HepG2 (cell line): ENCODE results near the gene TAGLN2. TPM values are rescaled to one million over a fixed set of nuclear protein-coding genes. Genes with fewer than 3 reads are reported as not detected.

Experiments
- ATAC-seq: fragments of 200-7000 bp; cut with Tn5 transposase; 3 replicates; pipeline ENCODE4 v1.9.1; 2020; ENCODE audit warnings: mild to moderate bottlenecking, moderate library complexity
- BruUV-seq: library from RNA; stranded (reverse); fragments of 400-500 nt; replicated peaks from 2 replicates; lab custom pipeline; 2021; lab: Mats Ljungman, UMichigan
- CTCF ChIA-PET: fragments of 300-600 bp; formaldehyde crosslinking; extraction: SDS; loops from one replicate; lab custom pipeline; 2021; ENCODE audit warnings: low total read pairs, inconsistent platforms, low intra/inter-chr PET ratio; lab: Yijun Ruan, JAX
- POLR2A ChIA-PET: fragments of 350-600 bp; sonication (Branson Sonifier 250); formaldehyde crosslinking; loops from one replicate; lab custom pipeline; 2020; ENCODE audit warnings: antibody characterized with exemption, inconsistent platforms; lab: Yijun Ruan, JAX
- DNase-seq: peaks from one replicate; pipeline ENCODE4 v3.0.0-alpha.2; 2015; ENCODE audit warnings: low spot score
- FAIRE-seq: peaks from 3 replicates; lab custom pipeline; 2011; peaks lifted over from hg19 to GRCh38; lab: Jason Lieb, UNC
- H2AFZ ChIP-seq: one replicate; pipeline ENCODE4 v1.6.1; 2011; ENCODE audit warnings: low read length, inconsistent platforms
- H3K27ac ChIP-seq: fragments of 300-600 bp; 3 replicates; pipeline ENCODE4 v1.8.0; 2011; ENCODE audit warnings: mixed run types, mild to moderate bottlenecking, mixed read lengths, low read length, inconsistent platforms; ENCODE audit not compliant: insufficient read depth; ENCODE audit errors: extremely low read length
- H3K27me3 ChIP-seq, 2 experiments: fragments of 200-600 bp in 1 of 2; 2 replicates in 1 of 2; 3 replicates in 1 of 2; pipeline versions ENCODE4 v1.6.0 to v1.8.0; 2011; ENCODE audit warnings: low read length in 2 of 2, mild to moderate bottlenecking in 2 of 2, moderate library complexity in 2 of 2, inconsistent platforms in 1 of 2; ENCODE audit not compliant: insufficient read depth in 2 of 2, control insufficient read depth in 1 of 2
- H3K36me3 ChIP-seq, 2 experiments: fragments of 200-600 bp in 1 of 2; replicated peaks in 1 of 2; 2 replicates in 1 of 2; 3 replicates in 1 of 2; pipeline versions ENCODE4 v1.5.1 to v1.8.0; 2011; ENCODE audit warnings: low read length in 2 of 2, inconsistent platforms in 1 of 2; ENCODE audit not compliant: insufficient read depth in 2 of 2, control insufficient read depth in 1 of 2
- H3K4me1 ChIP-seq: 2 replicates; pipeline ENCODE4 v1.5.1; 2012; ENCODE audit warnings: low read length, inconsistent platforms; ENCODE audit not compliant: insufficient read depth
- H3K4me2 ChIP-seq: 2 replicates; pipeline ENCODE4 v1.6.0; 2011; ENCODE audit warnings: low read depth, low read length, inconsistent platforms
- H3K4me3 ChIP-seq, 3 experiments: fragments of 200-600 bp in 1 of 3; sonication (generic), shearing (Covaris generic) in 1 of 3; replicated peaks in 1 of 3; 2 replicates each; pipeline ENCODE4 v1.5.1; 2011 to 2016; ENCODE audit warnings: low read length in 3 of 3, inconsistent platforms in 2 of 3, low read depth in 2 of 3, mild to moderate bottlenecking in 2 of 3, control low read depth in 1 of 3, mixed read lengths in 1 of 3; ENCODE audit not compliant: insufficient read depth in 1 of 3
- H3K79me2 ChIP-seq: one replicate; pipeline ENCODE4 v1.6.1; 2011; ENCODE audit warnings: low read length, inconsistent platforms; ENCODE audit not compliant: insufficient read depth
- H3K9ac ChIP-seq: 2 replicates; pipeline ENCODE4 v1.6.0; 2011; ENCODE audit warnings: mild to moderate bottlenecking, low read depth, low read length, inconsistent platforms; ENCODE audit not compliant: insufficient read depth
- H3K9me3 ChIP-seq: 2 replicates; pipeline ENCODE4 v1.5.1; 2012; ENCODE audit warnings: mild to moderate bottlenecking, low read length
- H4K20me1 ChIP-seq: 2 replicates; pipeline ENCODE4 v1.6.0; 2011; ENCODE audit warnings: inconsistent platforms, mild to moderate bottlenecking, low read length, moderate library complexity; ENCODE audit not compliant: insufficient read depth
- HDAC1 ChIP-seq: sonication (generic); formaldehyde crosslinking; IDR thresholded peaks from 2 replicates; pipeline ENCODE4 v1.5.1; 2020; ENCODE audit warnings: mild to moderate bottlenecking, missing genetic modification reagents
- HNRNPK ChIP-seq: fragments of 200-400 bp; formaldehyde crosslinking; IDR thresholded peaks from 2 replicates; pipeline ENCODE4 v1.6.1; 2018; ENCODE audit warnings: low read length, low read depth, moderate library complexity, mild to moderate bottlenecking; ENCODE audit not compliant: poor library complexity, severe bottlenecking
- HNRNPUL1 ChIP-seq: fragments of 200-400 bp; formaldehyde crosslinking; IDR thresholded peaks from 2 replicates; pipeline ENCODE4 v1.6.1; 2017; ENCODE audit warnings: low read depth, mild to moderate bottlenecking, low read length, moderate library complexity
- NCOA2 ChIP-seq: sonication (generic); formaldehyde crosslinking; IDR thresholded peaks from 2 replicates; pipeline ENCODE4 v1.8.0; 2022; ENCODE audit warnings: inconsistent platforms
- NFE2L2 ChIP-seq: fragments of 150-350 bp; IDR thresholded peaks from 2 replicates; pipeline ENCODE4 v1.6.1; 2014; ENCODE audit warnings: low read length
- SMAD1 ChIP-seq: sonication (generic); formaldehyde crosslinking; IDR thresholded peaks from 2 replicates; pipeline ENCODE4 v1.4.0; 2020; ENCODE audit warnings: missing genetic modification reagents, low read depth, mild to moderate bottlenecking, borderline replicate concordance
- SP140L ChIP-seq: sonication (generic); formaldehyde crosslinking; IDR thresholded peaks from 2 replicates; pipeline ENCODE4 v1.4.0; 2020; ENCODE audit warnings: missing genetic modification reagents, borderline replicate concordance
- ZNF564 ChIP-seq: sonication (generic); formaldehyde crosslinking; IDR thresholded peaks from 2 replicates; pipeline ENCODE4 v1.8.1; 2023; ENCODE audit warnings: mild to moderate bottlenecking, missing genetic modification reagents
- ZNF678 ChIP-seq: sonication (generic); formaldehyde crosslinking; IDR thresholded peaks from 2 replicates; pipeline ENCODE4 v1.4.0; 2020; ENCODE audit warnings: mild to moderate bottlenecking, missing genetic modification reagents
- ZSCAN9 ChIP-seq: IDR thresholded peaks from 2 replicates; pipeline ENCODE4 v1.6.1; 2016; ENCODE audit warnings: borderline replicate concordance
- WGBS: methylation state at CpG from one replicate; pipeline ENCODE4 v1.1.6; 2017; ENCODE audit warnings: low lambda C conversion rate; 5-methylcytosine and 5-hydroxymethylcytosine counted together
- in situ Hi-C: cut with HindIII; loops from 2 replicates; pipeline ENCODE4 v1.10.0; 2017; ENCODE audit warnings: low pct_unique_long_range_greater_than_20kb; ENCODE audit not compliant: extremely low pct_ligation_motif_present
- intact Hi-C: fragments of 100-400 bp; cut with micrococcal nuclease; formaldehyde crosslinking; loops from one replicate; pipeline ENCODE4 v1.10.0; 2022; ENCODE audit not compliant: unreplicated experiment
- polyA plus RNA-seq, 8 experiments: library from polyadenylated mRNA; depleted of rRNA in 3 of 8; stranded (reverse) in 7 of 8; unstranded in 1 of 8; fragments of >200 nt; fragmentation: Illumina TruSeq in 4 of 8; extraction: Trizol in 4 of 8; gene quantifications; 2 replicates each; pipeline versions ENCODE4 v1.2.1 to v1.2.3, GENCODE V29; 2011 to 2016; ENCODE audit warnings: low read depth in 4 of 8, missing spikeins in 1 of 8, mixed read lengths in 1 of 8; ENCODE audit not compliant: insufficient read depth in 1 of 8
- total RNA-seq, 5 experiments: library from RNA; depleted of rRNA; stranded (reverse); fragments of >200 nt; fragmentation: Illumina TruSeq; extraction: Trizol; gene quantifications; 2 replicates each; pipeline ENCODE4 v1.2.3, GENCODE V29; 2016; ENCODE audit warnings: low read depth in 1 of 5
- TF ChIP-seq, protein P1 (sequence below): sonication (generic); formaldehyde crosslinking; IDR thresholded peaks from 2 replicates; pipeline ENCODE4 v1.5.0; 2020; ENCODE audit warnings: missing genetic modification reagents, mild to moderate bottlenecking, borderline replicate concordance

Gene TAGLN2
- total and polyA plus RNA-seq, 2 of the 13 experiments (the other 11 are each of a cell fraction or from before 2014, with no cell fraction given) = 6.7 to 17.2 TPM

DNA sequence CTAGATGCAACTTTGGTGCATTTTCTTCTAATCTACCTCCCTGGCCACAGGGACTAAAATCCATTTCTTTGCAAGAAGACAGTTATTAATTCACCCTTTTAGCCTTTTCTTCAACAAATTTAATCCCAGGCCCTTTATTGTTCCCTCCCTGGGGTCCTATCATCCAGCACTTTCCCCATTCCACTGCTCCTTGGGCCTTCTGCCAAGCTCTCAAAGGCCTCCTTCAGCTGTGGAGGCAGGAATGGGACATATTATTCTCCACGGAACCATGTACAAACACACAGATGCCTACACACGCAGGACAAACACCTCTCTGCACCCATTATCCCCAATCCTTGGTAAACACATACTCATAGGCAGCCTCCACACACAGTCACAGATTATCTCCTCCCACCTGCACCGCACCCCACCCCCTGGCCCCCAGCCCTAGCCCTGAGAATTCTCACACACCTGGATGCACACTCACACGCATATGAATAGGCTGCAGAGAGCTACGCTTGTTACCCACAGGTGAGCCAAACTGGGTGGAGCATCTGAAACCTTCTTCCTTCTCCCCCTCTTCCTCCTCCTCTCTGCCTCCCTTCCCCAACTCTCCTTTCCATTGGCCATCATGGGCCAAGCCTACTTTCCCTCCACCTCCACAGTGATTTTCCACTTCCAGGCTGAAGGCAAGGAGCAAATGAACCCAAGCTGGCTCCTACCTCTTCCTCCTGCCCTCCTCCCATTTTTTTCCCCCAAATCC is 11.7 kb downstream of the TAGLN2 start:
- ChIA-PET POLR2A (interaction anchor here (1.8 kb wide), 1 partner anchor 10 kb away, joined by 4 read pairs; no protein-coding TSS in a partner anchor), CTCF (no interaction called here)
- in situ Hi-C loops = no loop called here
- DNase-seq (no peak), FAIRE-seq (no peak), ATAC-seq (no peak)
- Histone ChIP-seq H4K20me1 (no peaks in the 10 kb centered on the region), H3K4me3 (no peak overlapping the region), H3K27me3 (no peaks in the 10 kb centered on the region; a peak in 1 of 5 replicates), H3K36me3 (no peaks in the 10 kb centered on the region), H2AFZ (no peak overlapping the region), H3K9me3 (no peaks in the 10 kb centered on the region), H3K79me2 (no peaks in the 10 kb centered on the region), H3K4me2 (no peak overlapping the region), H3K9ac (no peak overlapping the region), H3K27ac (no peak overlapping the region), H3K4me1 (peaks cover 13% of the 10 kb centered on the region)
- intact Hi-C loops = no loop called here
- no peak for TF ChIP-seq SP140L (CRISPR knock-in tag)
- no peak for TF ChIP-seq NCOA2 (CRISPR knock-in tag)
- TF ChIP-seq ZNF678 (CRISPR knock-in tag) = no peak
- no peak for TF ChIP-seq NFE2L2
- TF ChIP-seq HNRNPK = no peak
- no peak for TF ChIP-seq HNRNPUL1
- TF ChIP-seq HDAC1 = no peak
- no peak for TF ChIP-seq SMAD1
- no peak for TF ChIP-seq ZSCAN9 (CRISPR knock-in tag)
- TF ChIP-seq, protein P1, sequence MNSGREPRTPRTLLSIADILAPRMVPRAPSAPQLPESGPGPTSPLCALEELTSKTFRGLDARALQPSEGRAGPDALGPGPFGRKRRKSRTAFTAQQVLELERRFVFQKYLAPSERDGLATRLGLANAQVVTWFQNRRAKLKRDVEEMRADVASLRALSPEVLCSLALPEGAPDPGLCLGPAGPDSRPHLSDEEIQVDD (CRISPR knock-in tag) = no peak
- TF ChIP-seq ZNF564 (CRISPR knock-in tag) = no peak
- no TSS peak for BruUV-seq
- WGBS = 27% methylated on average over 5 of the region's 5 CpGs
